Parathyroid adenoma (tissue), 2 donors: ENCODE data around the gene UBE2B.
A peak's percentile ranks its signal among the peaks of the same experiment; 100 is the strongest.

Experiments used
- H2AFZ ChIP-seq: fragments of 300-600 bp; sonication (generic); one replicate; pipeline ENCODE4 v1.7.0; 2017; ENCODE audit warnings: antibody characterized with exemption, mild to moderate bottlenecking
- H3K27ac ChIP-seq: fragments of 300-600 bp; sonication (generic); one replicate; pipeline ENCODE4 v1.7.0; 2017
- H3K27me3 ChIP-seq: fragments of 300-600 bp; sonication (generic); one replicate; pipeline ENCODE4 v1.7.0; 2017; ENCODE audit warnings: low read length; ENCODE audit not compliant: control insufficient read depth, insufficient read depth
- H3K36me3 ChIP-seq: fragments of 300-600 bp; sonication (generic); one replicate; pipeline ENCODE4 v1.7.0; 2017; ENCODE audit warnings: low read length; ENCODE audit not compliant: control insufficient read depth, insufficient read depth
- H3K4me1 ChIP-seq: fragments of 300-600 bp; sonication (generic); one replicate; pipeline ENCODE4 v1.7.0; 2017; ENCODE audit warnings: control low read depth
- H3K4me2 ChIP-seq: fragments of 300-600 bp; sonication (generic); one replicate; pipeline ENCODE4 v1.7.0; 2017; ENCODE audit warnings: low read length
- H3K4me3 ChIP-seq: fragments of 300-600 bp; sonication (generic); one replicate; pipeline ENCODE4 v1.7.0; 2017; ENCODE audit warnings: low read depth, low read length
- H3K79me2 ChIP-seq: fragments of 300-600 bp; sonication (generic); one replicate; pipeline ENCODE4 v1.7.0; 2017; ENCODE audit warnings: control low read depth
- H3K9ac ChIP-seq: fragments of 300-600 bp; sonication (generic); one replicate; pipeline ENCODE4 v1.7.0; 2017; ENCODE audit warnings: mild to moderate bottlenecking
- H3K9me3 ChIP-seq: fragments of 300-600 bp; sonication (generic); one replicate; pipeline ENCODE4 v1.7.0; 2017; ENCODE audit warnings: low read length; ENCODE audit not compliant: control insufficient read depth
- TF ChIP-seq, protein P1 (sequence below): fragments of 300-600 bp; sonication (generic); IDR thresholded peaks from one replicate; pipeline ENCODE4 v1.7.0; 2017; ENCODE audit warnings: antibody characterized with exemption, mild to moderate bottlenecking
- donor health status: primary hyperparathyroidism.

Gene UBE2B

DNA sequence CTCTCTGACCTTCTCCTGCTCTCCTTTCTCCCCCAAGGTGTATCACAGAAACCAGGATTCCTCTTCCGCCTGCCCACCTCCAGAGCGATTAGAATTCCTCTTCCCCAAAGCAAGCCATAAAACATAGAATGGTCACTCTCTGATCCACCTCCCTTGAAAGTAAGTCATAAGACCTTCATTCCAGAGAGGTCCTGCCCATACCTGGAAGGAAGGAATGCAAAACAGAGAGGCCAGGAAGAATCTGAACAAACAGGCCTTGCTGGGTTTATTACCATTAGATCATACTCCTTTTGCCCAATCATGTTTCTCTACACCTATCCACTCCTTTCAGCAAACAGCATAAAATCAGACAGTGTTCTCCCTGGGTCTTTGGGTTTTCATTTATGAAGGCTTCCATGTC lies 25.4 kb upstream of the UBE2B start:
- Histone ChIP-seq H3K4me1 (no peaks in the 10 kb centered on the region), H3K4me2 (no peak overlapping the region), H3K79me2 (no peaks in the 10 kb centered on the region), H3K9me3 (no peaks in the 10 kb centered on the region), H2AFZ (no peak overlapping the region), H3K36me3 (no peaks in the 10 kb centered on the region), H3K27ac (no peak overlapping the region), H3K9ac (no peak overlapping the region), H3K4me3 (no peak overlapping the region), H3K27me3 (no peaks in the 10 kb centered on the region)
- TF ChIP-seq, protein P1, sequence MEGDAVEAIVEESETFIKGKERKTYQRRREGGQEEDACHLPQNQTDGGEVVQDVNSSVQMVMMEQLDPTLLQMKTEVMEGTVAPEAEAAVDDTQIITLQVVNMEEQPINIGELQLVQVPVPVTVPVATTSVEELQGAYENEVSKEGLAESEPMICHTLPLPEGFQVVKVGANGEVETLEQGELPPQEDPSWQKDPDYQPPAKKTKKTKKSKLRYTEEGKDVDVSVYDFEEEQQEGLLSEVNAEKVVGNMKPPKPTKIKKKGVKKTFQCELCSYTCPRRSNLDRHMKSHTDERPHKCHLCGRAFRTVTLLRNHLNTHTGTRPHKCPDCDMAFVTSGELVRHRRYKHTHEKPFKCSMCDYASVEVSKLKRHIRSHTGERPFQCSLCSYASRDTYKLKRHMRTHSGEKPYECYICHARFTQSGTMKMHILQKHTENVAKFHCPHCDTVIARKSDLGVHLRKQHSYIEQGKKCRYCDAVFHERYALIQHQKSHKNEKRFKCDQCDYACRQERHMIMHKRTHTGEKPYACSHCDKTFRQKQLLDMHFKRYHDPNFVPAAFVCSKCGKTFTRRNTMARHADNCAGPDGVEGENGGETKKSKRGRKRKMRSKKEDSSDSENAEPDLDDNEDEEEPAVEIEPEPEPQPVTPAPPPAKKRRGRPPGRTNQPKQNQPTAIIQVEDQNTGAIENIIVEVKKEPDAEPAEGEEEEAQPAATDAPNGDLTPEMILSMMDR = no peak

DNA sequence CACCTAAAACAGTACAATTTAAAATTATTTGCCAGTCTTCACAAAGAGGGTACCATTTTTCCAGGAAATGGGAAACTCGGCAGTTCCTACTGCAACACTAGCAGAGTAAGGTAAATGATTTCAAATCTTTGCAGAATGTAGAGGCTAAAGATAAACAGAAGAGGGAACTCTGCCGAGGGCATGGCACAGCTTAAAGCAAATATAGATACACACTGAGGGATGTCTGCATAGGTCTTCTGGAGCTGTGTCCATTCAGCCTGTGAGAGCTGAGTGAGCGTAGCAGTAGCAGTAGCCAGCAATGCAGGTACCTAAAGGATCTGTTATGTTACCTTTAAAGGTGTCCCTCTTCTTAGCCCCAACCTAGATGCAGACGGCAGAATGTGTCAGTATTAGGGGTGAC lies 21.9 kb upstream of the UBE2B start:
- no peaks in the 10 kb centered on the region for H3K4me1 ChIP-seq
- H3K27me3 ChIP-seq = no peaks in the 10 kb centered on the region
- no peak overlapping the region for H3K4me3 ChIP-seq
- H3K9me3 ChIP-seq = no peaks in the 10 kb centered on the region
- H3K79me2 ChIP-seq = peaks cover 9% of the 10 kb centered on the region
- no peak overlapping the region for H2AFZ ChIP-seq
- H3K27ac ChIP-seq = no peak overlapping the region
- H3K4me2 ChIP-seq = no peak overlapping the region
- no peaks in the 10 kb centered on the region for H3K36me3 ChIP-seq
- TF ChIP-seq, protein P1 = no peak
- H3K9ac ChIP-seq = no peak overlapping the region

DNA sequence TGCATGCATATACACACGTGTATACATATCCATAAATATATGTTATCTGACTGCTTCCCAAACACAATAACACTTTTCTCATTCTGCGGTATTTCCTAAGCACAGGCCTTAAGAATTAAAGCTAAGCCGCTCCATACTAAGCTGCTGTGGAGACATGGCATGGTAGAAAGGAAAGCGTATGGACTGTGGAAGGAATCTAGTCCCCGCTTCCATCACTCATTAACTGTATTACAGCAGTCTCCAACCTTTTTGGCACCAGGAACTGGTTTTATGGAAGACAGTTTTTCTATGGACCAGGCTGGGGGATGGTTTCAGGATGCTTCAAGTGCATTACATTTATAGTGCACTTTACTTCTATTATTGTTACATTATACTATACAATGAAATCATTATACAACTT lies 15.7 kb upstream of the UBE2B start:
- no peak overlapping the region for H3K4me3 ChIP-seq
- H3K27me3 ChIP-seq = no peaks in the 10 kb centered on the region
- H3K4me2 ChIP-seq = no peak overlapping the region
- no peaks in the 10 kb centered on the region for H3K36me3 ChIP-seq
- H3K4me1 ChIP-seq = peaks cover 2% of the 10 kb centered on the region
- no peaks in the 10 kb centered on the region for H3K9me3 ChIP-seq
- TF ChIP-seq, protein P1 = no peak
- H2AFZ ChIP-seq = no peak overlapping the region
- H3K27ac ChIP-seq = no peak overlapping the region
- H3K79me2 ChIP-seq = peaks cover 14% of the 10 kb centered on the region
- no peak overlapping the region for H3K9ac ChIP-seq

DNA sequence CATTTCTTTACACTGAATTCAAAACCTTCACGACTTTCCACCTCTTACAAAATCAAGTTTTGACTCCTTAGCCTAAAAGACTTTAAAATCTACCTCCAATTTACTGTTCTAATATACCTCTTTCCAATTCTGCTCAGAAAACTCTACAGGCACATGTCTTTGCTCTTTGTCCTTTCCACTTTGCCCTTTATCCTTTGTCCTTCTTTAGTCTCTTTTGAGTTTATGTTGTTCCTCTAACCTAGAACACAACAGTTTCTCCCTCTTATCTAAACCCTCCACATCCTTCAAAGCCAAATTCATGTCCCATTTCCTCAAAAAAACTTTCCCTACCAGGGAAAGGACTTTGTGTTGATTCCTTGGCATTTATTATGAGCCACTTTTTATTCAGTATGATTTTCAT lies 5.8 kb upstream of the UBE2B start:
- Histone ChIP-seq H3K79me2 (peaks cover 7% of the 10 kb centered on the region), H3K9ac (no peak overlapping the region), H3K36me3 (no peaks in the 10 kb centered on the region), H2AFZ (no peak overlapping the region), H3K4me3 (no peak overlapping the region), H3K27me3 (no peaks in the 10 kb centered on the region), H3K9me3 (no peaks in the 10 kb centered on the region), H3K27ac (no peak overlapping the region), H3K4me2 (no peak overlapping the region), H3K4me1 (peaks cover 5% of the 10 kb centered on the region)
- TF ChIP-seq, protein P1 = no peak

DNA sequence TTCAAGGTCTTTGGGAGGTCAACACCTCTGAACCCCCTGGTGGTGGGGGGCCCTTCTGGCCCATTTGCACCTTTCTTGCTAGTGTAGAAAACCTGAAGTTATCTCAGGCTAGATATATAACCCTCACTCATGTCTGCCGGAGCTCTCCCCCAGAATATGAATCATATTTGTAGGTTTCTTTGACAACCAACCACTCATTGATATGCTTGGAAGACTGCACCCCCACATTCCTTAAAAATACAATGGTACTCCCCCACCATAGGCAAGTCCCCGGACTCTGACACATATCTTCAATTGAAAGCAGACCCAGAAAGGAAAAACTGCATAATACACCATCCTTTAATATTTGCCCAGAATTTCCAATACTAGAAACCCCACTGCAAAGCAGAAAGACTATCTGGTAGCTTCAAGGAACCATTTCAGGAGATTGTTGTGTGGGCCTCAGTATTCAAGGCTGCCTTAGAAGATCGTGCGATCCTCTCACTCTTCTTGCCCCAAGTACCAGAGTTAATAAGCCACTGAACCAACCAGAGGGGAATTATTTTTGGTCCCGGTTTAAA lies 978 bp upstream of the UBE2B start:
- peaks cover 35% of the 10 kb centered on the region for H3K79me2 ChIP-seq
- H3K4me1 ChIP-seq = peaks cover 5% of the 10 kb centered on the region
- peak overlapping the region; percentile 85 for H3K4me2 ChIP-seq
- no peaks in the 10 kb centered on the region for H3K36me3 ChIP-seq
- H2AFZ ChIP-seq = peak overlapping the region; percentile 98
- peak overlapping the region; percentile 88 for H3K4me3 ChIP-seq
- TF ChIP-seq, protein P1 = no peak
- peak overlapping the region; percentile 98 for H3K27ac ChIP-seq
- H3K9me3 ChIP-seq = no peaks in the 10 kb centered on the region
- H3K27me3 ChIP-seq = no peaks in the 10 kb centered on the region
- no peak overlapping the region for H3K9ac ChIP-seq
